SK-MEL-5 (cell line): ENCODE measurements around the gene TSPAN14. TPM values are rescaled to one million over a fixed set of nuclear protein-coding genes. Genes with fewer than 3 reads are reported as not detected.

Experiments used
- DNase-seq: peaks from one replicate; pipeline ENCODE4 v3.0.0-alpha.2; 2016; ENCODE audit warnings: low read depth, low spot score
- in situ Hi-C: cut with HindIII; loops from 2 replicates; pipeline ENCODE4 v1.10.0; 2016; ENCODE audit warnings: low sequenced_read_pairs, high pct_unique_total_duplicates, low pct_unique_long_range_greater_than_20kb
- total RNA-seq: library from RNA; depleted of rRNA; stranded (reverse); fragments of >200 nt; shearing (Covaris generic); gene quantifications from 2 replicates; pipeline ENCODE4 v1.2.3, GENCODE V29; 2014

TSPAN14 gene
- total RNA-seq, 1 experiment from 2014 or later: 43.7 TPM

DNA sequence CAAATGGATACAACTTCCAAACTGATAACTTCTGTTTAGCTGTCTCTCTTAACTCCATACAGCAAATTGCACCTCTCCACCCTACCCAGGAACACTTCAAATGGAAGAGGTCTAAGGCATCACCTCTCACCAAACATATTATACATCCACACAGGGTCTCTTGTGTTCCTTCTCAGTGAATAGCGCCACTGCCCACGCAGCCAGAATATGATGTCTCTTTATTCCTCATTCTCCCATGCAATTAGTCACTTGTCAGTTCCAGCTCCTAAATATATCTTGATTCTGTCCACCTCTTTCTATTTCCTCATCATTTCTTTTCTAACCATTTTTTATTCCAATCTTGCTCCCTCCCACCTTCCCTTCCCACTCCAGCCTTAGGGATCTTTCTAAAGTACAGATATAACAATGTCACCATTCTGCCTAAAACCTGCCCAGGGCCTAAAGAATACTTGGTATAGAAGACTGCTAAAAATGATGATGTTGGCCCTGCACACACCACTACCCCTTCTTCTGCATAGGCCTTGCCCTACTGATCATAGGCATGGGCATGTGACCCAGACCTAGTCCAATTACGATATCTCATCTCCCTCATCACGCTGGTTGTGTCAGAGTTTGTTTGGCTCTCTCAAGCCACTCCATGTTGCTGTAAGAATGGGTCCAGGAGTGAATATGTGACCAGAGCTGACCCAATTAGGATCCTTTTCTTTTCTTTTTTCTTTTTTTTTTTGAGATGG lies 5.7 kb upstream of the TSPAN14 start:
- in situ Hi-C loops: no loop called here
- peak; percentile 35 for DNase-seq

DNA sequence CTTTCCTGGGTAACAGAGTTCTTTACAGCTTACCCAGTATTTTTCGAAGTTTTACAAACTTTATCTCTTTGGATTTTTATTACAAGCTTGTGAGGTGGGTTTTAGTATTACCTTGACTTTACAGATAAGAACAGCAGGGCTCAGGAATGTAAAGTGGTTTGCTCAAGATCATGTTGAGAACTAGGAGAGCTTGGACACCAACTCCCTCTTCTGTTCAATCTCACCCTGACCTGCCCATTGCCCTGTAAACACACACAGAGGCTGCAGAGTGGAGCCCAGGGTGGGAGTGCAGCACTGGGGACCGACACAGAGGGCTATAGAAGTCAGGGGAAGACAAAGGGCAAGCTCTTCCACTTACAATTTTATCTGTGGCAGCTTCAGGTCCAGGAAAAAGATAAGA lies 4.6 kb upstream of the TSPAN14 start:
- in situ Hi-C loops: no loop called here
- DNase-seq: no peak

DNA sequence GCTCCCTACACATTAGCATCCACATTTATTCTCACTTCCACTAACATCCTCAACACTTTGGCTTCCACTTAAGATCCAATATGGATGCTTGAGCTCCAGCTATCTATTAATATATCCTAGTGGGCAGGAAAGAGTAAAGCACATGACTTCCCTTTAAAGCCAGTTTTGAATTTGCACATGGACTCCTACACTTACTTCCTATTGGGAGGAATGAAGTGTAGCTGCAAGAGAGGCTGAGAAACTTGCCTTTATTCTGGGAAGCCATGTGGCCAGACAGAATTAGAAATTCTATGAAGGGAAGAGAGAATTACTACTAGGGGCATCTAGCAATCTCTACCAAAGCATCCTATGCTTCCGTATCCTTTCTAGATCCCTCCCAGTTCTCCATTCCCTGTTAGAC lies 3.0 kb upstream of the TSPAN14 start:
- in situ Hi-C loops: no loop called here
- no peak for DNase-seq

DNA sequence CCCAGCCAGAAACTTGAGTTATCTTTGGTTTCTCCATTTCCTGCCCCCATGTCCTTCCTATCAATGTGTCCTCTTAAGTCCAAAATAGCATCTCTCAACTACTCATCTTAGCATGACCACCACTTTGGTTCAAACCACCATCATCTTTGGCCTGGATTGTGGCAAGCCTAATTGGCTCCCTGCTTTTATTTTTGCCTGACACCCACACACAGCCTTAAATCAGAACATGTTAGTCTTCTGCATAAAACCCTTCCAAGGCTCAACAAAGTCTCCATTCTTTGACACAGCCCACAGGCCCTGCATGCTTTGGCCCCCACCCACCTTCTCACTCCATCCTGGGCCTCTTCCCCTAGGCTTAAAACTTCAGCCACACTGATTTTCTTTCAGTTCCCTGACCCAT lies 2.0 kb upstream of the TSPAN14 start:
- in situ Hi-C loops: no loop called here
- DNase-seq: peak; percentile 60

DNA sequence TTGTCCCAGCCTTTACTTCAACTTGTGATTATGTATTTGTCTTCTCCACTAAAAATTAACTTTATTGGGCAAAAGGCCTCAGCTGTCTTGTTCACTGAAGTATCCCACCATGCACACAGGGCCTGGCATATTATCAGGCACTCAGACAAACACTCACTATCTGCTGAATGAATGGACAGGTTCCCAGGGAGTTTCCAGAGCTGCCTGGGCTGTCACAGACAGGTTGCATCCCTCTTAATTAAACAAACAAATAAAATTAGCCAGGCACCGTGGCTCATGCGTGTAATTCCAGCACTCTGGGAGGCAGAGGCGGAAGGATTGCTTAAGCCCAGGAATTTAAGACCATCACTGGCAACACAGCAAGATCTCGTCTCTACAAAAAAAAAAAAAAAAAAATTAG lies 1.5 kb upstream of the TSPAN14 start:
- in situ Hi-C loops: no loop called here
- no peak for DNase-seq

DNA sequence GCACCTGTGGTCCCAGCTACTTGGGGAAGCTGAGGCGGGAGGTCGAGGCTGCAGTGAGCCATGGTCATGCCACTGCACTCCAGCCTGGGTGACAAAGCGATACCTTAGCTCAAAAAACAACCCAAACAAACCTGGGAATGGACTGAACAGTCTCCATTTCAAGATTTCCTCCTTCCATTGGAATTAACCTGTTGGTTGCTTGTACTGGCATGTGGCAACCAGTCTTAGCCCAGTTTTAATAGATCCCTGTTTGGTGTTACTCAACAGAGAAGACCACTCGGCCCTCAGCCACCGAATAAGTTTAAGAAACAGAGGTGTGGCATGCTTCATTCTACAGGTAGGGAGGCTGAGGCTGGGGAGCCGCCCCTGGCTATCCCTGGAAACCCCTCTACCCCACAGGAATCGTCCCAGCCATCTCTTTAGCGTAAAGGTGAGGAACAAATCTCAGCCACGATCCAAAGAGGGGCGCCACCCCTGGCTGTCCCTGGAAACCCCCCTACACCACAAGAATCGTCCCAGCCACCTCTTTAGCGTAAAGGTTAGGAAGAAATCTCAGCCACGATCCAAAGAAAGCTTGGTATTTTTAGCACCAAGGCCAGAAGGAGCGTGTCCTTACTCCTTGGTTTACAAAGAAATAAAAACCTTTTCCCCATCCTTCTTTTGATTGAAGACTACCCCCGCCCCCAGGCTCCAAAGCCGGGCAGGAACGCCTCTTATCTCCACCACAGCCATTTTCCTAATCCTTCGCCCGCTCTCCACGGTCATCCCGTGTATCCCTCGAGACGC lies 861 bp upstream of the TSPAN14 start:
- in situ Hi-C loops: no loop called here
- DNase-seq: no peak

DNA sequence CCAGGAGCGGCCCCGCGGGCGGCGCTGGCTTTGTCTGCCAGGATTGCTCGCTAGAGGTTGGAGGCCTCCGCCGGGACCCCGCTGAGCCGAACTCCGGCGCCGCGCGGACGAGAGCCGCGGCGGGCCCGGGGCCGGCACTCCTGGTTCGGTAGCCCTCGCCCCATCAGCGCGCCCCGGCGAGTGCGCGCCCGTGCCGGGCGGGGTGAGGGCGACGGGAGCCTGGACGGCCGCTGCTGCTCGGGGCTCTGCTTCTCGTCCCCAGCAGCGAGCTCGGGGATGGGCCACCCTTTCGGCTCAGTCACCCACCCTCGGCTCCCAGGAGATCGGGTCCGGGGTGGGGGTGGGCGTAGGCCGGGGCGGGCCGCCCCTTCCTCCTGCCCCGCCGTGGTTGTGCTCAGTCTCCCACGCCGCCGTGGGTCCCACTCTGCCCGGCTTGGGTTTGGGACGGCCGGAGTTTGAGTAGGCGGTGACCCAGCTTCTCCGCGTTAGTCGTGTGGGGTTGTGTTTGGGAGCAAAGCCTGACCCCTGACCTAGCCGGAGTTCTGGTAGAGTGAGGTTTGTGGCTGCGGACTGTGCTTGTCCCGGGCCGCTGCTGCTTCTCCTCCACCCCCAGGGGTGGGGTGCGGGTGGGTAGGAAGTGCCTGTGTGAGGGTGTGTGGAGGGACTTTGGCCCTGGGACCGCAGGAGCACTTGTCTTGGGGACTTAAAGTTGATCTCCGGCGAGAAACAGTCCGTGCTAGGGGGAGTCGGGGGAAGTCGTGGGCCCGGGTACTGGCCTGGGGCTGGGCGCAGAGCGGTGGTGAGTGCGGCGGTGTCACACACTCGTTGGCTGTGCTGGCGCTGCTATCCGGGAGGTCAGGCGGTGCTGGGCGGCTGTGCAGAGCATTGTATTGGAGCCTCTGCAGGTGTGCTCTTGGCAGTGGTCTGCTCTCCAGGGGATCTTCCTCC lies 677 bp downstream of the TSPAN14 start:
- DNase-seq: no peak
- in situ Hi-C loops: no loop called here

DNA sequence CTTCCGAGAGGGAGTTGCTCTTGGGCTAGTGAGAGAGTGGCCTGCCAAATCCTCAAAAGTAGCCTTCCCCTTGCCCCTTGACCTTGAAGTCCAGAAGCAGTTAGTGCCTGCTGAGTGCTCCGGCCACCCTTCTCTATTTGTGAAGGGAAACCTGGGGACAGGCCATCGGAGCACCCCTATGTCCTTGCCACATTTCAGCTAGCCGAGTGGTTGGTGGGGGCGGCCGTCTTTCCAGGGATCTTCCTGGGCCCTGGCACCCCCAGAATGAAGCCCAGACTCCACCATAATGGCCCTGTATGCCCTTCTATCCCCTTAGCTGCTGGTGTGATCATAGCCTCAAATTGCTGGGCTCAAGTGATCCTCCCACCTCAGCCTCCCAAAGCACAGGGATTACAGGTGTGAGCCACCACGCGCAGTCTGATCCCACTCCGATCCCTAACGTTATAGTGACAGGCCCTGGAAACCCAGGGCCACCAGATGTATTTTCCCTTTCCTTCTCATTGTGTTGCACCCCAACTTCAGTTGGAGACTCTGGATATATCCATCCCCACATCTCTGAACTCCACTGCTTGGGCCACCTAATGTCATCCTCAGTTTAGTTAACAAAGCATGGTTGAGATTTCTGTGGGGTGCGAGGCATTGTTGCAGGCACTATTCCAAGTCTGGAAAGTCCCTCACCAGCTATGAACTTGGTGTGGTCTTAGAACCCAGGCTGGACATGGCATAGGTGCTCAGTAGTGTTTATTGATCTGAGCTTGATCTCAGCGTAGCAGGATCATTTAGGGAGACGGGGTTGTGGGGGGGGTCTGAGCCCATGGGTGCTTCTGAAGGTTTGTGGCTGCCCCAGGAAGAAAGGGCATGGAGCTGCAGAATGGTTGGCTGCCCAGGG lies 1.6 kb downstream of the TSPAN14 start:
- DNase-seq: no peak
- in situ Hi-C loops: no loop called here

DNA sequence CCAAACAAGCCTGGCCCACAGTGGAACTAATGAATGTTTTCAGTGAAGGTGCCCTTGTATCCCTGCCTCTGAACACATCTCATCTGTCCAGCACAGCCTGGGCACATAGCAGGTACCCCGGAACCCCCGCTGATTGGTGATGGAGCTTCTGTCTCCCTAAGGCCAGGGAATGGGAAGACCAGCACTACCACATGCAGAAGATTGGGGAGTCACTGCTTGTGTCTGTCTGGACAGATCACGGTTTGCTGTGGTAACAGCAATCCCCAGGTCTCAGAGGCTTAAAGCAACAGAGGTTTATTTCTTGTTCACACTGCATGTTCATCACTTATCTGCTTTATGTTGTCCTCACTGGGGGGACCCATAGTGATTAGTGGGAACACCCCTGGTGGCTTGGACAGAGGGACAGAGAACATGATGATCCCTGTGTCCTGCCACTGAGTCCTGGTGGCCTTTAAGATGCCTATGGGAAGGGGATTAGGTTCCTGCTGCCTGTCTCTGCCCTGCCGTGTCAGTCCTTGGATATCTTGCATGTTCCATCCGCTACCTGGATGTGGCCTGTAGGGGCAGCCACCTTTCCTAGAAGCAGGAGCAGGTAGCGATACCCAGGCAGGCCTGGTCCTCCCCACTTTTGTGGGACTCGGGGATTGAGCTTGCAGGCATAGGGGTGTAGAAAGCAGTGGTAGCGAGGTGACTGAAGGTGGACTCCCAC lies 3.6 kb downstream of the TSPAN14 start:
- in situ Hi-C loops: no loop called here

DNA sequence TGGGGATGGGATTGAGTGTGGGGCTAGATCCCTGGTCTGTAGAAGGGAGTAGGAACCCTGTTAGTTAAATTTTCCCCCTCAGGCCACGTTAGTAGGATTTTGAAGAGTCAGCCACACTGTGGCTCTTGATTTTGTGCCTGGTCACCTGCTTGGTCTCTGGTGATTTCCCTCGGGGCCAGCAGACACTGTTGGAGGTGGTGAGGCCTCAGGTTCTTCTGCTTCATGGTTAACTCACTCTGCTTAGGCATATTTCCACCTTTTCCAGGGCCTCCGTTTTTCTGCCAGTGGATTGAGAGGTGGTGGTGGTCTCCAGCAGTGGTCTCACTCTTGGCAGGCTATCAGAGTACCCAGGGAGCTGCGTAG lies 4.1 kb downstream of the TSPAN14 start:
- no peak for DNase-seq
- in situ Hi-C loops: no loop called here

More for the DNA sequence above, 3.6 kb downstream of the TSPAN14 start:
- DNase-seq: no peak

DNA sequence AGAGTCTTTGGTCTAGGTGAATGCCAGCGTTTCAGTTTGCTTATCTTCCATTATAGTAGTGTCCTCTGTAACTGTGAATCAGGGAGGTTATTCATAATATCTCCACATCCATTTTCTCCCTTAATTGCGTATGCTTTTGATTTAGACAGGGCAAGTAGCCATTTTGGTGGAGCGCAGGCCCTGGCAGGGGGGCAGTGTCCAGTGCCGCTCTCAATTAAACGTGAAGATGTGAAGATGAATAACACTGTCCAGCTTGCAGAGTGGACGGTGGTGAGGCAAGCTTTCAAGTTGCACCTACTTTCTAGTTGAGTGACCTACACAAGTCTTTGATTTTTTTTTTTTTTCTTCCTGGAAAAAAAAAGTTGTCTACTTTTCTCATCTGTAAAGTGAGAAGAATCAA lies 4.5 kb downstream of the TSPAN14 start:
- in situ Hi-C loops: no loop called here
- no peak for DNase-seq

DNA sequence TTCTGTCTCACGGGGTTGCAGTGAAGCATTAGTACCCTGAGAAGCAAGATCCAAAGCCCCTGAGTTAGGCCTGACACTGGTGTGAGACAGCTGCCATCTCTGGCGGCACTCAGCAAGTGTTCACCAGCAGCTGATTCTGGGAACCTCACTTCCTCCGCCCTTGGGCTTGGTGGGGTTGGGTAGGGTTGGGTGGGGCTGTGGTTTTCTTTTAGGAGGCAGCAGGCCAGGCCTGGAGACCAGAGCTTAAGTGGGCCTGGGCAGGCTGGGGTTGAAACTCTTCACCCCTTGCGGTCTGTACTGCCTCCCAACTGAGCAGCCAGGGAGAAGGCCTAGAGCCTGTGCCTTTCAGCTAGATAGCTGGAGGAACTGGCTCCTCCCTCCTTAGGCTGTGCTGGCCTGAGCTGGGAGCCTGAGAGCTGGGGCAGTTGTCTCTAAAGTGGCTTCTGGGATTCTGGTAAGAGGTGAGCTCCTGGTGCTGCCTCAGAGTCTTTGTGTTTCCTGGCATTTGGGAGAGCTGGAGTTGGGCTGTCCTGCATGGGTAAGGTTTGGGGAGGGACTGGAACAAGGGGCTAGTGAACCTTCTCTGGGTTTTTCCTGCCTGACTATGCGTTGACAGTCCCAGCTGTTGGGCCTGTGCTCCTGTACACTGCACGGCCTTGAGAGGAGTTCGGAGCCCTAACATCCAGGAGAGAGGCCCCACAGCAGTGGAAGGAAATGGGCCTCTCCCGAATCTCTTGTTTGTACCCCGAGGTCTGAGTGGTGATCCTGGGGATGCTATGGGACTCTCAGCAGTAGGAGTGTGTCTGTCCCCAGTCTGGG lies 5.1 kb downstream of the TSPAN14 start:
- in situ Hi-C loops: no loop called here
- DNase-seq: peak; percentile 49

DNA sequence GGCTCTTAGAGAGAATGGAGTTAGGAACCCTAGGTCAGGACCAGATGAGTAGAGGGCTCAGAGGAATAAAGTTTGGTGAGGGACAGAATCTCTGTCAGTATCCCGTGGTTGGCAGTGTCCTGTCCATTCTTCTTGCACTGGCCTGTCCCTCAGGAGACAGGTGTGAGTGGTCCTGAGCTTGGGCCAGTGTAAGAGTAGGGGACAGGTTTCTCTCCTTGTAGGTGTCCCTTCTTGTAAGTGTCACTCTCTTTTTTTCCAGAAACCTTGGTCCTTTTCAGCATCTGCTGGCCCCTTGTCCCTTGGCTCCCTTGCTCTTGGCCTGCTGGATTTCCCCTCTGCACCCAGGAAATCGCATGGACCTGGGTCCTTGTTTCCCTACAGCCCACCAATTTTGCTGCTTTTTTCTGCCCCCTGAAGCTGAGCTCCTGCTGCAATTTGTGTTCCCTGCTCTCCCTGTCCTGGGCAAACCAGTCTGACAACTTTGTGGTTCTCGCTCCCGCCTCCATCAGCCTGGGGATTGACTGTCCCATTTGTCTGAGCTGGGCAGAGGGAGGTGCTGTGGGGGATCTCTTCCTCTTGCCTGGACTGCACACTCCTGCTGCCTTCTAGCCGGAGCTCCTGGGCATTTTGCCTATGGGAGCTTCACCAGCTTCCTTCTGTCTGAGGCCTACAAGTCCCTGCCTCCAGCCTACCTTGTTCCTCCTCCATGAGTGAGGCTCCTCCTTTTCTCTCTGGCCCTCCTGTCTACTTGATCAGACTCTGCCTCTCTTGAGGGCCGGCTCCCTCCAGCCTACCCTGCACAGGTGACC lies 6.5 kb downstream of the TSPAN14 start:
- DNase-seq: peak; percentile 24
- in situ Hi-C loops: no loop called here

DNA sequence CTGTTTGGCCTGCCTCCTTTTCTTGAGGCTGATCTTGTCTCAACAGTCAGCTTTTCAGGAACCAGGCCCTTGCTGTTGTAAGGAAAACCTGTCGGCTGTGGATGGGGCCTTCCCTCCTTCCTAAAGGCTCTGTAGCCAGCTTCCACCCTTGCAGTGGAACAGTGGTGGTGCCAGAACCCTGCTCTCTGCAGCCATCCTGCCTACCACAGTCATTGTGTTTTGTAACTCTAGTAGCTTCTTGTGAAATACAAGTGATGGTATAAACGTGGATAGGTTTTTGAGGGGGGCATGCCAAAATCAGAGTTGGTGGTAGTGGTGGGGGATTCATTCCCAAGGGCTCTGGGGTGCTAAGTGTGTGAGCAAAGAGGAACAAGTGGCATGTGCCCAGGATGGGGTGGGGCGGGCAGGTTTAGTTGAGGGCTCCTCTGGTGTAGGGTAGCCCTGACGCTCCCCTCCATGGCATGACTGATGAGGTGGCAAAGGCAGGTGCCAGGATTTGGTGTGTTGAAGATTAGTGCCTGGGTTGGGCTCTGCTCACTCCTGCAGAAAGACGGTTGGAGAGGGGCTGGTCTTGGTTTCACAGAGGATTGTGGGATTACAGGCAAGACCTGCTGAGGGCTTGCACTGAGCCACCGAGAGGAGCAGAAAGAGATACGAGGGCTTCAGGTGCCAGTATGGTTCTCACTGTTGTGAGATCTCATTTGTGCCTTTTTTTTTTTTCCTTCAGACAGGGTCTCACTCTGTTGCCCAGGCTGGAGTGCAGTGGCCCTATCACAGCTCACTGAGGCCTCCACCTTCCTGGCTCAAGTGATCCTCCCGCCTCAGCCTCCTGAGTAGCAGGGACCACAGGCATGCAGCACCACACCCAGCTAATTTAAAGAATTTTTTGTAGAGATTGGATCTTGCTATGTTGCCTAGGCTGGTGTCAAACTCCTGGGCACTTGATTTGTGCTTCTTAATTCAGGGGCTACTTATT lies 7.4 kb downstream of the TSPAN14 start:
- no peak for DNase-seq
- in situ Hi-C loops: no loop called here
